ENCODE measurements around the gene MIER1. TPM values are rescaled to one million over a fixed set of nuclear protein-coding genes. Genes with fewer than 3 reads are reported as not detected.

The MIER1 gene
- total RNA-seq, 6 experiments from 2014 or later, result 11.8 to 27.0 (median 19.3) TPM

DNA sequence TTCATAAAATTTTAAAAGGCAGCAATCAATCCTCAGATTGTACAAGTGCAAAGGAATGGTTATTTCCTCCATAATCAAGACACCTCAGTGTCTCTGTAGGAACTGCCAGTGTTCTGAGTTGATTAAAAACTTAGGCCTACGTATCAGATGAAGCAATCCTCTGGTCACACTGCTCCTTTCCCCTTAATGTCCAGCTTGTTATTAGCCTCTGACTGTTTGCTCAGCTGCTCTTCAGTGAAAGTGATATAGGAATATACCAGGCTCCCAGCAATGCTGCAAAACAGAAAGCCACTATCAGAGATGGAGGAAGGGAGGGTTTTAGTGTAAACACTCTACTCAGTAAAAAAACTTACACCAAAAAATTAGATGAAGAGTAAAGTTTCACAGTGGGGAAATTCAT is 79.4 kb downstream of the MIER1 start:
- Histone ChIP-seq H3K4me1 (no peaks in the 10 kb centered on the region), H3K27ac (no peak overlapping the region), H3K4me3 (no peak overlapping the region), H3K9me3 (no peaks in the 10 kb centered on the region), H3K36me3 (peaks cover 0 to 36% (median 6%) of the 10 kb centered on the region in 4 donors), H3K27me3 (no peaks in the 10 kb centered on the region)
- 29% methylated on average over 1 of the region's 1 CpG for WGBS (ENCODE audit: insufficient coverage, low coverage, low lambda C conversion rate, missing lambda C conversion rate)
- TF ChIP-seq POLR2A (IDR thresholded peaks at IDR 0.05), result no peak
- no peak for TF ChIP-seq CTCF (IDR thresholded peaks at IDR 0.05)
- intact Hi-C loops (cut with DNase I), result loop anchor here in 1 of 2 donors (10.0 kb wide), 1 partner anchor 61 kb away; no protein-coding TSS in a partner anchor
- ATAC-seq, result no peak
- DNase-seq, result no peak

GRCh38 chr1:67005068-67005467 is 80.3 kb downstream of the MIER1 start:
- intact Hi-C loops (cut with DNase I), result loop anchor here in 1 of 2 donors (10.0 kb wide), 1 partner anchor 60 kb away; no protein-coding TSS in a partner anchor
- H3K9me3 ChIP-seq, result no peaks in the 10 kb centered on the region
- peaks cover 0 to 44% (median 6%) of the 10 kb centered on the region in 4 donors for H3K36me3 ChIP-seq
- H3K4me1 ChIP-seq, result no peaks in the 10 kb centered on the region
- no peak overlapping the region for H3K4me3 ChIP-seq
- no peaks in the 10 kb centered on the region for H3K27me3 ChIP-seq
- ATAC-seq (peak in 3 of 4 donors; percentile 38 to 58 (median 50)), DNase-seq (peak in 1 of 3 donors; percentile 56)
- no peak for TF ChIP-seq POLR2A (IDR thresholded peaks at IDR 0.05)
- no peak for TF ChIP-seq CTCF (IDR thresholded peaks at IDR 0.05)
- WGBS (ENCODE audit: insufficient coverage, low coverage, low lambda C conversion rate, missing lambda C conversion rate), result 84% methylated on average over 4 of the region's 8 CpGs
- no peak overlapping the region for H3K27ac ChIP-seq

DNA sequence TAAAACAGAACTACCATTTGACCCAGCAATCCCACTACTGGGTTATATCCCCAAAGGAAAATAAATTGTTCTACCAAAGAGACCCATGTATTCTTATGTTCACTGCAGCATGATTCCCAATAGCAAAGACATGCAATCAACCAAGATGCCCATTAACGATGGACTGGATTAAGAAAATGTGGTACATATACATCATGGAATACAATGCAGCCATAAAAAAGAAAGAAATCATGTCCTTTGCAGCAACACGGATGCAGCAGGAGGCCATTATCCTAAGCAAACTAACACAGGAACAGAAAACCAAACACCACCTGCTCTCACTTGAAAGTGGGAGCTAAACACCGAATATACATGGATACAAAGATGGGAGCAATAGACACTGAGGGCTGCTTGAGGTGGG is 85.0 kb downstream of the MIER1 start:
- ATAC-seq (no peak), DNase-seq (no peak)
- Histone ChIP-seq H3K4me3 (no peak overlapping the region), H3K4me1 (no peaks in the 10 kb centered on the region), H3K27me3 (no peaks in the 10 kb centered on the region), H3K27ac (no peak overlapping the region), H3K36me3 (peaks cover 0 to 24% (median 0%) of the 10 kb centered on the region in 4 donors), H3K9me3 (no peaks in the 10 kb centered on the region)
- TF ChIP-seq POLR2A (IDR thresholded peaks at IDR 0.05) (no peak), CTCF (IDR thresholded peaks at IDR 0.05) (no peak)
- WGBS (ENCODE audit: insufficient coverage, low coverage, low lambda C conversion rate, missing lambda C conversion rate), result 94% methylated on average over 3 of the region's 3 CpGs
- intact Hi-C loops (cut with DNase I), result loop anchor here in 1 of 2 donors (10.0 kb wide), 1 partner anchor 55 kb away; no protein-coding TSS in a partner anchor

DNA sequence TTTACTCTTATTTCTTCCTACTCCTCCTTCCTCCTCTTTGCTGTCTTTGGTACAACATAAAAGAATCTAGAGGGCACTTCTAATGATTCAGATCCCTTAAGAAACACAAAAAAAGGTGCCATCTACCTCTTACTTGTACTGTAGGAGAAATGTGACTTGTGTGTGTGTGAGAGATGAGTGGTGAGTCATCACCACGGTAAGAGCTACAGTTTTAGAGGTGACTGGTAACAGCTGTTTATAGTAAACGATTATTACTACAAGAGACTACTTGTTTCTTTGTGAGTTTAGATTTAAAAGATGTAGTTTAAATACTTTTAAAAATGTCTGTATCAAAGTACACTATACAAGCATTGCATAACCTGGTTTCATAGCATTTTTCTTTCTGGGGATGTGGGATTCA is 88.8 kb downstream of the MIER1 start:
- peak in 1 of 4 donors; percentile 30 for ATAC-seq
- no peak for DNase-seq
- intact Hi-C loops (cut with DNase I), result no loop called here
- H3K27me3 ChIP-seq, result no peaks in the 10 kb centered on the region
- H3K9me3 ChIP-seq, result no peaks in the 10 kb centered on the region
- WGBS (ENCODE audit: insufficient coverage, low coverage, low lambda C conversion rate, missing lambda C conversion rate), result 60% methylated on average over 2 of the region's 2 CpGs
- no peak for TF ChIP-seq CTCF (IDR thresholded peaks at IDR 0.05)
- TF ChIP-seq POLR2A (IDR thresholded peaks at IDR 0.05), result no peak
- H3K36me3 ChIP-seq, result peaks cover 0 to 20% (median 2%) of the 10 kb centered on the region in 4 donors
- no peak overlapping the region for H3K4me3 ChIP-seq
- H3K27ac ChIP-seq, result no peak overlapping the region
- no peaks in the 10 kb centered on the region for H3K4me1 ChIP-seq
